Thyroid gland (tissue), 4 donors: Measurements from ENCODE around the gene SLC30A3. TPM values are rescaled to one million over a fixed set of nuclear protein-coding genes. Genes with fewer than 3 reads are reported as not detected.

Source experiments
- DNase-seq, 2 donors: peaks; one replicate each; pipeline ENCODE4 v3.0.0-alpha.2; 2019
- H3K27ac ChIP-seq, 3 donors: fragments of 200-600 bp; sonication (generic); 1 replicate in 2 of 3; 2 replicates in 1 of 3; pipeline ENCODE4 v1.5.1; 2016 to 2019; ENCODE audit warnings: mild to moderate bottlenecking in 1 of 3, moderate library complexity in 1 of 3
- H3K27me3 ChIP-seq: fragments of 200-600 bp; sonication (generic); one replicate; pipeline ENCODE4 v1.5.1; 2019
- H3K36me3 ChIP-seq, 2 donors: fragments of 200-600 bp; sonication (generic); one replicate each; pipeline ENCODE4 v1.5.1; 2016 to 2019
- H3K4me1 ChIP-seq, 2 donors: fragments of 200-600 bp; sonication (generic); one replicate each; pipeline ENCODE4 v1.5.1; 2017 to 2019
- H3K4me3 ChIP-seq, 3 donors: fragments of 200-600 bp; sonication (generic); replicated peaks in 1 of 3; 1 replicate in 2 of 3; 2 replicates in 1 of 3; pipeline ENCODE4 v1.5.1; 2016; ENCODE audit warnings: mild to moderate bottlenecking in 1 of 3
- H3K9me3 ChIP-seq: fragments of 200-600 bp; sonication (generic); one replicate; pipeline ENCODE4 v1.5.1; 2017
- CTCF ChIP-seq, 6 experiments: fragments of 200-600 bp in 3 of 6; fragments of 450-650 bp in 3 of 6; sonication (generic) in 3 of 6; IDR thresholded peaks; one replicate each; pipeline ENCODE4 v1.5.1; 2016 to 2019; ENCODE audit warnings: antibody characterized with exemption in 6 of 6, mild to moderate bottlenecking in 2 of 6, inconsistent platforms in 1 of 6, moderate library complexity in 1 of 6
- POLR2A ChIP-seq, 2 donors: fragments of 450-650 bp; IDR thresholded peaks; one replicate each; pipeline ENCODE4 v1.6.1; 2017; ENCODE audit warnings: antibody characterized with exemption in 2 of 2, mild to moderate bottlenecking in 2 of 2, moderate library complexity in 1 of 2
- WGBS, 2 donors: methylation state at CpG; one replicate each; pipeline ENCODE4 v1.1.5; 2017; 5-methylcytosine and 5-hydroxymethylcytosine counted together
- intact Hi-C: fragments of 100-400 bp; cut with DNase I; formaldehyde crosslinking; loops from one replicate; pipeline ENCODE4 v1.15.1; 2023
- total RNA-seq, 4 donors: library from RNA; depleted of rRNA; stranded (reverse); fragments of >200 nt; gene quantifications; one replicate each; pipeline ENCODE4 v1.2.3, GENCODE V29; 2016

Gene SLC30A3
- total RNA-seq, 4 donors from 2014 or later: 0.33 to 0.98 (median 0.80) TPM

GRCh38 chr2:27264753-27265535 lies 2.1 kb upstream of the SLC30A3 start:
- Histone ChIP-seq H3K9me3 (no peaks in the 10 kb centered on the region), H3K4me3 (peak overlapping the region in 1 of 3 donors; percentile 14), H3K36me3 (no peaks in the 10 kb centered on the region), H3K27ac (no peak overlapping the region), H3K27me3 (peaks cover 29% of the 10 kb centered on the region), H3K4me1 (peaks cover 30 to 38% of the 10 kb centered on the region in 2 donors)
- intact Hi-C loops: no loop called here
- TF ChIP-seq CTCF (IDR thresholded peaks at IDR 0.05): peak in 4 of 6 experiments; percentile 30 to 61 (median 50)
- TF ChIP-seq POLR2A (IDR thresholded peaks at IDR 0.05): no peak
- DNase-seq: peak; percentile 73 to 81
- 9% methylated on average over 17 to 20 of the region's 56 CpGs for WGBS, 2 donors

- Histone ChIP-seq H3K9me3 (no peaks in the 10 kb centered on the region), H3K4me3 (peak overlapping the region in 1 of 3 donors; percentile 14), H3K4me1 (peaks cover 30 to 38% of the 10 kb centered on the region in 2 donors), H3K27ac (no peak overlapping the region), H3K36me3 (no peaks in the 10 kb centered on the region), H3K27me3 (peaks cover 29% of the 10 kb centered on the region)
- intact Hi-C loops: no loop called here
- DNase-seq: no peak
- TF ChIP-seq CTCF (IDR thresholded peaks at IDR 0.05): no peak
- TF ChIP-seq POLR2A (IDR thresholded peaks at IDR 0.05): no peak
- WGBS, 2 donors: 0 to 2% methylated on average over 14 to 23 of the region's 38 CpGs
Observed at GRCh38 chr2:27264253-27264752, 1.5 kb upstream of the SLC30A3 start.

- no peaks in the 10 kb centered on the region for H3K9me3 ChIP-seq
- DNase-seq: no peak
- peaks cover 30 to 38% of the 10 kb centered on the region in 2 donors for H3K4me1 ChIP-seq
- H3K27me3 ChIP-seq: peaks cover 29% of the 10 kb centered on the region
- H3K4me3 ChIP-seq: peak overlapping the region in 2 of 3 donors; percentile 12 to 47
- no peak overlapping the region for H3K27ac ChIP-seq
- WGBS, 2 donors: 3% methylated on average over 29 to 37 of the region's 46 CpGs
- H3K36me3 ChIP-seq: no peaks in the 10 kb centered on the region
- intact Hi-C loops: no loop called here
- TF ChIP-seq CTCF (IDR thresholded peaks at IDR 0.05) (no peak), POLR2A (IDR thresholded peaks at IDR 0.05) (no peak)
Observed at GRCh38 chr2:27263287-27264252, 723 bp upstream of the SLC30A3 start.

GRCh38 chr2:27261926-27262298 lies 935 bp downstream of the SLC30A3 start:
- peak overlapping the region in 1 of 3 donors; percentile 47 for H3K4me3 ChIP-seq
- no peak overlapping the region for H3K27ac ChIP-seq
- peaks cover 29% of the 10 kb centered on the region for H3K27me3 ChIP-seq
- TF ChIP-seq POLR2A (IDR thresholded peaks at IDR 0.05) (no peak), CTCF (IDR thresholded peaks at IDR 0.05) (no peak)
- WGBS, 2 donors: 3 to 5% methylated on average over 19 to 23 of the region's 40 CpGs
- H3K4me1 ChIP-seq: peaks cover 30 to 38% of the 10 kb centered on the region in 2 donors
- DNase-seq: no peak
- no peaks in the 10 kb centered on the region for H3K36me3 ChIP-seq
- no peaks in the 10 kb centered on the region for H3K9me3 ChIP-seq
- intact Hi-C loops: no loop called here
